GM12878 (cell line): ENCODE data around the gene ANO10. TPM values are rescaled to one million over a fixed set of nuclear protein-coding genes. Genes with fewer than 3 reads are reported as not detected.
"Not testable (repeated sequence)": the region's sequence is repeated elsewhere in the genome, so short reads cannot be mapped to it uniquely, and the experiment has no call there.

Experiments
- ATAC-seq: fragments of 200-7000 bp; cut with Tn5 transposase; 3 replicates; pipeline ENCODE4 v1.9.1; 2020; ENCODE audit warnings: mild to moderate bottlenecking, moderate library complexity
- BruUV-seq: library from RNA; stranded (reverse); fragments of 400-500 nt; replicated peaks from 2 replicates; lab custom pipeline; 2021; lab: Mats Ljungman, UMichigan
- CTCF ChIA-PET: fragments of 300-600 bp; sonication (Branson Sonifier 250); formaldehyde crosslinking; extraction: SDS; loops from one replicate; lab custom pipeline; 2021; ENCODE audit warnings: inconsistent platforms; lab: Yijun Ruan, JAX
- POLR2A ChIA-PET: fragments of 350-600 bp; formaldehyde crosslinking; extraction: SDS; loops from one replicate; lab custom pipeline; 2021; ENCODE audit warnings: inconsistent platforms; lab: Charles Lee
- RAD21 ChIA-PET: fragments of 300-600 bp; sonication (Branson Sonifier 250); formaldehyde crosslinking; loops from one replicate; lab custom pipeline; 2023; ENCODE audit warnings: antibody characterized with exemption; ENCODE audit not compliant: unreplicated experiment; lab: Charles Lee
- SMC1A ChIA-PET: fragments of 300-600 bp; sonication (Branson Sonifier 250); formaldehyde crosslinking; loops from one replicate; lab custom pipeline; 2023; ENCODE audit not compliant: unreplicated experiment, uncharacterized antibody; lab: Charles Lee
- DNase-seq: peaks from one replicate; pipeline ENCODE4 v3.0.0-alpha.2; 2011; ENCODE audit warnings: low read depth, low spot score
- FAIRE-seq: peaks from 3 replicates; lab custom pipeline; 2011; peaks lifted over from hg19 to GRCh38; lab: Jason Lieb, UNC
- H2AFZ ChIP-seq: 2 replicates; pipeline ENCODE4 v1.6.0; 2011; ENCODE audit warnings: low read depth, low read length, control low read depth; ENCODE audit not compliant: control insufficient read depth
- H3K27ac ChIP-seq: 2 replicates; pipeline ENCODE4 v1.5.1; 2011; ENCODE audit warnings: control low read depth; ENCODE audit not compliant: control insufficient read depth, insufficient read depth
- H3K27me3 ChIP-seq, 2 experiments: replicated peaks in 1 of 2; 2 replicates each; pipeline versions ENCODE4 v1.6.0 to v1.6.1; 2011; ENCODE audit warnings: low read length in 1 of 2; ENCODE audit not compliant: control insufficient read depth in 2 of 2, insufficient read depth in 2 of 2
- H3K36me3 ChIP-seq, 2 experiments: 2 replicates each; pipeline ENCODE4 v1.5.1; 2011; ENCODE audit warnings: low read length in 1 of 2; ENCODE audit not compliant: control insufficient read depth in 2 of 2, insufficient read depth in 2 of 2
- H3K4me1 ChIP-seq: 2 replicates; pipeline ENCODE4 v1.6.1; 2011; ENCODE audit warnings: mild to moderate bottlenecking, low read length, moderate library complexity, mixed read lengths; ENCODE audit not compliant: control insufficient read depth, insufficient read depth
- H3K4me2 ChIP-seq: 2 replicates; pipeline ENCODE4 v1.6.0; 2011; ENCODE audit warnings: control low read depth; ENCODE audit not compliant: control insufficient read depth, insufficient read depth
- H3K4me3 ChIP-seq: fragments of 200-600 bp; sonication (generic); 2 replicates; pipeline ENCODE4 v1.5.1; 2016
- H3K79me2 ChIP-seq: 2 replicates; pipeline ENCODE4 v1.6.0; 2011; ENCODE audit warnings: low read length; ENCODE audit not compliant: control insufficient read depth, insufficient read depth
- H3K9ac ChIP-seq: 2 replicates; pipeline ENCODE4 v1.8.0; 2011; ENCODE audit warnings: low read length, control low read depth, mixed read lengths; ENCODE audit not compliant: control insufficient read depth, insufficient read depth
- H3K9me3 ChIP-seq: replicated peaks from 3 replicates; pipeline ENCODE4 v1.5.1; 2011; ENCODE audit warnings: mild to moderate bottlenecking, low read length; ENCODE audit not compliant: control insufficient read depth, insufficient read depth
- H4K20me1 ChIP-seq: 2 replicates; pipeline ENCODE4 v1.6.0; 2011; ENCODE audit not compliant: control insufficient read depth, insufficient read depth
- CHD2 ChIP-seq: IDR thresholded peaks from 2 replicates; pipeline ENCODE4 v1.6.1; 2011; ENCODE audit warnings: low read depth, low read length, improper control_type of control experiment, borderline replicate concordance
- ESRRA ChIP-seq: IDR thresholded peaks from 2 replicates; pipeline ENCODE4 v1.6.1; 2012; ENCODE audit warnings: mild to moderate bottlenecking, low read length, improper control_type of control experiment
- RAD21 ChIP-seq: IDR thresholded peaks from 2 replicates; pipeline ENCODE4 v1.6.1; 2011; ENCODE audit warnings: mild to moderate bottlenecking, low read depth, low read length, moderate library complexity; ENCODE audit not compliant: insufficient read depth
- WGBS: methylation state at CpG from one replicate; pipeline ENCODE4 v1.1.6; 2016; ENCODE audit warnings: low lambda C conversion rate; ENCODE audit not compliant: insufficient replicate concordance, insufficient coverage; ENCODE audit errors: missing lambda C conversion rate; 5-methylcytosine and 5-hydroxymethylcytosine counted together
- in situ Hi-C: fragments of 300-500 bp; cut with MboI; formaldehyde crosslinking; loops from 9 replicates; pipeline ENCODE4 v1.14.3; 2018; ENCODE audit warnings: mixed read lengths
- intact Hi-C: fragments of 100-400 bp; cut with micrococcal nuclease; formaldehyde crosslinking; loops from one replicate; pipeline ENCODE4 v1.14.2; 2022; ENCODE audit not compliant: unreplicated experiment
- polyA plus RNA-seq, 11 experiments: library from polyadenylated mRNA; depleted of rRNA in 4 of 11; unstranded in 6 of 11; stranded (reverse) in 5 of 11; fragments of >200 nt; fragmentation: Nextera tagmentation in 4 of 11; fragmentation: Illumina TruSeq in 1 of 11; extraction: Ambion mirVana in 4 of 11; extraction: Trizol in 1 of 11; gene quantifications; 1 replicate in 1 of 11; 2 replicates in 10 of 11; pipeline versions ENCODE4 v1.2.1 to v1.2.3, GENCODE V29; 2011 to 2016; ENCODE audit warnings: inconsistent platforms in 2 of 11, missing spikeins in 2 of 11, low read depth in 1 of 11
- total RNA-seq, 4 experiments: library from RNA; depleted of rRNA in 3 of 4; stranded (reverse); fragments of >200 nt in 3 of 4; fragmentation: Illumina TruSeq in 1 of 4; extraction: Trizol in 1 of 4; gene quantifications; 2 replicates each; pipeline versions ENCODE4 v1.2.1 to v1.2.3, GENCODE V29; 2013 to 2021

ANO10 gene
- total and polyA plus RNA-seq, 10 of the 15 experiments (the other 5 are each of a cell fraction or from before 2014, with no cell fraction given): 0.29 to 21.9 (median 1.6) TPM

DNA sequence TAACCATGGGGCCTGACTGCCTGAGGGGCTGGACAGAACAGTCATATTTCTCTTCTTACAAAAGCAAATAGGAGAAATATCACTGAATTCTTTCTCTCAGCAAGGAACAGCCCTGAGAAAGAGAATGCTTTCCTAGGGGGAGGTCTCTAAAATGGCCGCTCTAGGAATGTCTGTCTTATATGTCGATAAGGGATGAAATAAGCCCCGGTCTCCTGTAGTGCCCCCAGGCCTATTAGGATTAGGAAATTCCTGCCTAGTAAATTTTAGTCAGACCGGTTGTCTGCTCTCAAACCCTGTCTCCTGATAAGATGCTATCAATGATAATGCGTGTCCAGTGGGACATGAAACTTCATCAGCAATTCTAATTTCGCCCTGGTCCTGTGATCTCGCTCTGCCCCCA is 103.3 kb downstream of the ANO10 start:
- RAD21 ChIA-PET, H3K27me3 ChIP-seq, H3K4me3 ChIP-seq, ATAC-seq, H4K20me1 ChIP-seq, H3K4me1 ChIP-seq, H2AFZ ChIP-seq, FAIRE-seq, CTCF ChIA-PET, intact Hi-C loops, BruUV-seq, H3K9ac ChIP-seq, H3K9me3 ChIP-seq, H3K4me2 ChIP-seq, in situ Hi-C loops, DNase-seq, H3K79me2 ChIP-seq, H3K36me3 ChIP-seq, POLR2A ChIA-PET, H3K27ac ChIP-seq: not testable (repeated sequence)
- SMC1A ChIA-PET: interaction anchor here (1.3 kb wide), 1 partner anchor 14 kb away, joined by 3 read pairs; no protein-coding TSS in a partner anchor
- WGBS: 57% methylated on average over 7 of the region's 7 CpGs

- Histone ChIP-seq H3K27ac (no peak overlapping the region), H3K9me3 (no peaks in the 10 kb centered on the region; the same call in 1 of the 3 replicates), H3K27me3 (no peaks in the 10 kb centered on the region), H3K36me3 (no peaks in the 10 kb centered on the region), H3K4me2 (no peak overlapping the region), H2AFZ (no peak overlapping the region), H4K20me1 (no peaks in the 10 kb centered on the region), H3K4me3 (no peak overlapping the region), H3K9ac (no peak overlapping the region), H3K79me2 (no peaks in the 10 kb centered on the region), H3K4me1 (no peaks in the 10 kb centered on the region)
- ATAC-seq (no peak), FAIRE-seq (no peak), DNase-seq (no peak)
- 69% methylated on average over 9 of the region's 9 CpGs for WGBS
- TF ChIP-seq CHD2 (no peak), ESRRA (no peak), RAD21 (no peak)
- SMC1A ChIA-PET: no interaction called here
- BruUV-seq: no TSS peak
- in situ Hi-C loops (no loop called here), intact Hi-C loops (no loop called here)
- POLR2A ChIA-PET: no interaction called here
- RAD21 ChIA-PET: no interaction called here
- CTCF ChIA-PET: no interaction called here
Observed at GRCh38 chr3:43515970-43516635, 105.7 kb downstream of the ANO10 start.
